Tongue (tissue), 2 donors: Measurements from ENCODE around the gene CFAP45. TPM values are rescaled to one million over a fixed set of nuclear protein-coding genes. Genes with fewer than 3 reads are reported as not detected.
A peak's percentile ranks its signal among the peaks of the same experiment; 100 is the strongest.

Experiments
- DNase-seq: peaks from one replicate; pipeline ENCODE4 v3.0.0-alpha.2; 2015
- total RNA-seq: library from RNA; depleted of rRNA; stranded (reverse); fragments of >200 nt; gene quantifications from one replicate; pipeline ENCODE4 v1.2.3, GENCODE V29; 2014

The CFAP45 gene
- 0.10 TPM for total RNA-seq

- peak; percentile 89 for DNase-seq
Measured at GRCh38 chr1:159900086-159900680, at the start of gene CFAP45. CFAP45 (minus strand) TSS chr1:159900165; CDS start chr1:159900098, 67 bp downstream.

GRCh38 chr1:159949123-159949522, 49.2 kb upstream of the CFAP45 start:
- no peak for DNase-seq

- no peak for DNase-seq
Measured at GRCh38 chr1:159947942-159948341, 48.0 kb upstream of the CFAP45 start.

GRCh38 chr1:159946242-159947187, 46.5 kb upstream of the CFAP45 start:
- no peak for DNase-seq

DNA sequence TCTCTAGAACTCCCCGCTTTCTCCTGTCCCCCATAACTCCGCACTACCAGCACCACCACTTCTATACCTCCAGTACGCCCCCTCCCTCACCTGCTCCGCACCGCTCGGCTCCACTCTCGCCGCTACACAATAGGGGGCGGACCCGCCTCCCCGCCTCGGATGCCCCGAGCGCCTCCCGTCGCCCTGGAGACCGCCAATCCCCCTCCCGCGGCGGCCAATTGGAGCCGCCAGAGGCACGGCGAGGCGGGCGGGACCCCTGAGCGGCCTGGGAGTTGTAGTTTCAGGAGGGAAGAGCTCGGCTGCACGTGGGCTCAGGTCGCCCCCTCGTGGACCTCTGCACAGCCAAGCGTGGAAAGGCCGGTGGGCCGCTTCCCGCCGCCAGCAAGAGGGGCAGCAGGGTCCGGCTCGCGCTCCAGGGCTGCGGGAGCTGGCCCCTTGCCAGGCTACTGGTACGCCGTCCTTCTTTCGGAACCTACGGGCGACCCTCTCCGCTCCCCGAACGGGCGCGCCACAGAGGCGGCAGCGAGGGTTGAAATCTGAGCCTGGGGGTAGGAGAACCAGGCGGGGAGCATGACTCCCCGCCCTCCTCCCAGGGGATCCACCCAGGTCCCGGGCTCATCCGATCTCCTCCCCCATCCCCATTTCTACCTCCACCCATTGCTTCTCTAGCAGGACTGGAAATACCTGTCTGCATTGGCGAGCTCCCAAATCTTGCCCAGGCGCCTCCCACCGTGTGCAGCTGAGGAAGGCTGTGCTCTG, 45.7 kb upstream of the CFAP45 start, which contains the start of gene IGSF9:
TSS of gene IGSF9 (minus strand) at position 131 of the 759 bp plus-strand sequence. CDS start 2,159 bp downstream, outside the sequence.
- DNase-seq = peak; percentile 95

GRCh38 chr1:159944623-159945455, 44.9 kb upstream of the CFAP45 start:
- DNase-seq = no peak

DNA sequence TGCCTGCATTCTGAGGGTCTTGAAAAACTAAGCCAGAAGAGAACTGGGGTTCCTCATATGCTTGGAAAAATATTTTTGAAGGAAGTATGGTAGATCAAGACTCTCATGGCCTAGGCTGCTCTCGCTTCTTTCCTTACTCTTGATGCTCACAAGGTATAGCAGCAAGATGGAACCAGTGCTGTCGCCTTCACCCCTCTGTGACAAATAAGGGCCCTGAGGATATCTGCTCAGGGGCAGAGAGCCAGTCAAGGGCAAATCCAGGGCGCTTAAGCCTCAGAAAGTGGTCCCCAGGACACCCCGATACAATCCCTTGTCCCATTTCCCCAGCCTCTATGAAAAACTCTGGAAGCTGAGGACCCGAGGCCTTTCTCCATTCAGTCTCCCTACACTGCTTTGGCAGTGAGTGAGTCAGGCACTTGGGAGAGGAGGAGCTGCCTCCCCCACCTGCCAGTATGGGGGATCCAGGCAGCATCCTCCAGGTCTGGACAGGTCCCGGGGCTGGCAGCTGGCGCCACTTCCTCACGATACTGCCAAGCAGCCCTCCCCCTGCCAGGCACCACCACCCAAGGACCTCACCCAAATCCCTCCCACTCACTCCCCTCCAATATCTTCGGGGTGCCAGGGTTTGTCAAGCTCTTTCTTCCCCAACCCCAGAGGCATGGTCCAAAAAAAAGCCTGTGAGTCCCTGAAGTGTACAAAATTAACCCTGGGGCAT, 44.1 kb upstream of the CFAP45 start:
- DNase-seq = no peak

DNA sequence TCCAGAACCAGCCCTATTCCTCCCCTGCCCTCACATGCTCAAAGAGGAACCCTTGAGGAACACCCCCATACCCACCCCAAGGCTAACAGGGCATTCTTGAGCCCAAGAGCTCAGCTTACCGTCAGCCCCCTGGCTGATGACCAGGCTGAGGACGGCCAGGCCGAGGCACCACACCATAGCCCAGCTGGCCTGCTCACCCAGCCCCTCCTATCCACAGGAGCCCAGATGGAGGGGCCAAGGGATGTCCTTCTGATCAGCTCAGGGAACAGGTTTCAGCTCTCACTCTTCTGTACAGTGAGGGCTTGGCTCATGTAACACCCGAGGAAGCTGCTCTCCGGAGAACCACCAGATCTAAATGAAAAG, 43.3 kb upstream of the CFAP45 start:
- no peak for DNase-seq

DNA sequence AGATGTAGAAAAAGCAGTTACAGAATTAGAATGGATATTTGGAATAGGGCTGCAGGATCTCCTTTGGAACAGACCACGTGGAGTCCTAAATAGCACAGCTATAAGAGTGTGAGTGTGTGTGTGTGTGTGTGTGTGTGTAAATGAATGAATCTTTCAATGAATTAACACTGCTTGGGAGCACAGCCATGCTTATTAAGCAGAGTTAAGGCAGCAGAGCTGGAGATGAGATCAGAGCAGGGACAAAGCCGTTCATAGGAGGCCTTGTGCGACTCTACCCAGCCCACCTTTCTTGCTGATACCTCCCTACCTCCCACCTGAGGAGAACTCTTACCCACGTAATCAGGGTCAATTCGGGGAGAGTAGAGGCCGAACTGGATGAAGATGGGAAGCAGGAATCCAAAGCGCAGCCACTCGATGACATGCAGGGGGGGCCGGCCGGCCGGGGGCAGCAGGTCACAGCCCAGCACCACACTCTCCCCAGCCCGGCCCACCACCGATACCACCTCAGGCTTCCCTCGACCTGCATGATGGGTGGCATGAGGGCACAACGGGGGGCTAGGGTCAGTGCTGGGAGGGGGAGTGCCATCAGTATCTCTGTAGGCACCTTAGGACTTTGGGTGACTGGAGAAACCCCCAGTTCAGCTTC, 42.8 kb upstream of the CFAP45 start:
- no peak for DNase-seq

DNA sequence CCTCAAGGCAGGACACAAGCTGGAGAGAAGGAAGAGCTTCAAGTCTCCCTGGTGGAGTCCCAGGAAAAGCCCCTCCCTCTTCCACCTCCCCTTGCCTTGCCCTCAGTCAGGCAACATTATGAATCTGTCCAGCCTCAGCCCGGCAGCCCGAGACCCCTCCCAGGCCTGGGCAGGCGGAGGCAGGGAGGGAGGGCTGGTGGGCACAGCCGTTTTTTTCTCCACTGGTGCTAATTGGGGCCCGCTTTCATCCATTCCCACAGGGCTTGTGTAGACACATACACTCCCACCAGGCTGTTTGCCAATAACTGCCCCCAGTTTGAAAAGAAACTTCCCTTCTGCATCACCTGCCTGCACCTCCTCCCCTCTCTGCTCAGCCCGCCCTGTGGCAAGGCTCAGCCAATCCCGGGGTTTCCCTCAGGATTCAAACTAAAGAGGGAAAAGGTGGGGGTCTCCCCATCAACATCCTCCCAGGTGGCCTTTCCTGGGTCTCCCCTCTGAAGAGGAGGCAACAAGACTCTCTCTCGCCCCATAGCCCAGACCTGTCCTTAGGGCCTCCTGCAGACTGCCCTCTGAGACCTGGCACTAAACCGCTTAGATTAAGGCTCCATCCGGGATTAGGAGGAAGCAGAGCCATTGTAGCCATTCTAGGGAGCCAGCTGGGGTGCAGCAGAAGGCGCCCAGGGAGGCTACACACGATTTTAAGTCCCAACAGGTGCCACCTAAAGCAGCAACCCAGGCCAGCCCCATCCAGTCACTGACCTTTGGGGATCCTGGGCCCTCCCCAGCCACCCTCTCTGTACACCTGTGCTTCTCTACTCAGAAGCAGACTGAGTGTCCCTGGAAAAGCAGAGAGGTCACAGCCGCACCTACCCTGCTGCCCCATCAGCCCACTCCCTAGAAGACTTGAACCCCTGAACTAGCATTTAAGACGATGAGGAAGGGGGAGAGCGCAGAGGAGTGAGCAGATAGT, 41.9 kb upstream of the CFAP45 start:
- DNase-seq = no peak

- DNase-seq = no peak
Measured at GRCh38 chr1:159941141-159941540, 41.2 kb upstream of the CFAP45 start.

DNA sequence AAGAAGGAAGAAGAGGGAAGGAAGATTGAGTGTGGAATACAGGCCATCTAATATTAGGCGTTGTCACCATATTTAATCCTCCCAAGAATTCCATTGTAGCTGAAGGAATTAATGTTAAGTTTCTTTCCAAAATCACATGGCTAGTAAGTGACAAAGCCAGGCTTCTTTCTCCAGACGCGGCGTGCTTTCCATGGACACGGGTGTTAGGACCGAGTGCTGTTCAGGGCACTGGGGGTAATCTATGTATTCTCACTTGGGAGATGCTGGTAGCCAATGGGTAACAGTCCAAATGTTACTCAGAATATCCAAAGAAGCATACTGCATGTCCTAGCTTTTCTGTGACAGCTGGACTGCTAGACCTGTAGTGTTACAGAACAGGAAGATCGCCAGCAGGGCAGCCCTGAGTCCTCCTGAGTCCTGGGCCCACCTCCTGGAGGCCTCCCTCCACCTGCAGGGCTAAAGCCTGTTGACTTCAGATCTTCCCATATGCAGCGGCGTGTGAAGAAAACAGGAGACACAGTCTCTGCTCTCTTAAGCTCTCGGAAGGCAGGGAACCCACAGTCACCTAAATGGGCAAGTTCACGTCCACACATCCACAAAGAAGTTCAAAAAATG, 40.1 kb upstream of the CFAP45 start:
- no peak for DNase-seq

- DNase-seq = no peak
Measured at GRCh38 chr1:159939678-159940002, 39.7 kb upstream of the CFAP45 start.

- no peak for DNase-seq
Measured at GRCh38 chr1:159938905-159939677, 39.1 kb upstream of the CFAP45 start.

DNA sequence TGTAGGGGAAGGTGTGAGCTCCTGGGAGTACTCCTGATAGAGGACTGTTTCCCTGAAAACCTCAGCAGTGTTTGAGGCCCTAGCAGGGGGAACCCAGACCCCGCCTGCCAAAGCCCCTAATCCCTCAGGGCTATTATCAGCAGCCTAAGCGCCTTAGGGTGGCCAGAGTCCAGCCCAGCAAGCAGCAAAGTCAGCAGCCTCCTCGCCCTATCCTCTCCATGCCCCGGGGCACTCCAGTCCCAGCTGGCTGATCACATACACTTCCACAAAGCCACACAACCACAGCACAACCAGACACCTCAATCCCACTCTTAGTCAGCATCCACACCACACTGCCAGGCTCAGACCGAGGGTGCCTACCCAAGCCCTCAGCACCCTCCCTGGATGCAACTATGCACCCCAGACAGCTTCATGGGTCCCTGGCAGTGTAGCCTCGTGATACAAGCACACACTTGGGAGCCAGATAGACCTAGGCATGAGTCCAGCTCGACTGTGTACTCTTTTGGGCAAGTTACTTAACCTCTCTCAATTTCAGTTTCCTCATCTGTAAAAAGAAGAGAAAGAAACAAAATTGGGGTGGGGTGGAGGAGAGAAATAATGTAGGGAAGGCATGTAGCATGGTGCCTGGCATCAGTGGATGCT, 38.4 kb upstream of the CFAP45 start:
- no peak for DNase-seq

GRCh38 chr1:159937054-159937750, 37.2 kb upstream of the CFAP45 start:
- peak; percentile 28 for DNase-seq

GRCh38 chr1:159936273-159936904, 36.4 kb upstream of the CFAP45 start:
- DNase-seq = peak; percentile 73
